ENCODE measurements around the gene XYLT1.

XYLT1 gene

DNA sequence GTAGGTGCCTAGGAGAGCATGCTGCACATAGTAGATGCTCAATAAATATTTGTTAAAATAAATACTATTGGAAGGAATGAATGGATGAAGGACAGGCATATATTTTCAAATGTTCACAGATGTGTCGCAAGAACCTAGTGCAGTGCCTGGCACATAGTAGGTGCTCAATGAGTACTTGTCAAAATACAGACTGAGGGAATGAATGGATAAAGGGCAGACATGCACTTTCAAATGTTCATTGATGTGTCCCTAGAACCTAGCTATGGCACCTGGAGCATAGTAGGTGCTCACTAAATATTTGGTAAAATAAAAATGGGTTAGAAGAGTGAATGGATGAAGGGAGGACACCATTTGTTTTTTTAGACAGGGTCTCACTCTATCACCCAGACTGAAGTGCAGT is 26.1 kb downstream of the XYLT1 start:
- ATAC-seq = no peak
- TF ChIP-seq ZNF70 (CRISPR knock-in tag; IDR thresholded peaks at IDR 0.05) (no peak), GLIS3 (CRISPR knock-in tag; IDR thresholded peaks at IDR 0.05) (no peak), ZNF565 (CRISPR knock-in tag; conservative IDR thresholded peaks at IDR 0.05; ENCODE audit: low read depth) (no peak), OSR1 (CRISPR knock-in tag; IDR thresholded peaks at IDR 0.05) (no peak), ZFP30 (CRISPR knock-in tag; IDR thresholded peaks at IDR 0.05) (no peak), TOX (CRISPR knock-in tag; IDR thresholded peaks at IDR 0.05; ENCODE audit: borderline replicate concordance) (no peak)
- TF ChIP-seq, protein P1, sequence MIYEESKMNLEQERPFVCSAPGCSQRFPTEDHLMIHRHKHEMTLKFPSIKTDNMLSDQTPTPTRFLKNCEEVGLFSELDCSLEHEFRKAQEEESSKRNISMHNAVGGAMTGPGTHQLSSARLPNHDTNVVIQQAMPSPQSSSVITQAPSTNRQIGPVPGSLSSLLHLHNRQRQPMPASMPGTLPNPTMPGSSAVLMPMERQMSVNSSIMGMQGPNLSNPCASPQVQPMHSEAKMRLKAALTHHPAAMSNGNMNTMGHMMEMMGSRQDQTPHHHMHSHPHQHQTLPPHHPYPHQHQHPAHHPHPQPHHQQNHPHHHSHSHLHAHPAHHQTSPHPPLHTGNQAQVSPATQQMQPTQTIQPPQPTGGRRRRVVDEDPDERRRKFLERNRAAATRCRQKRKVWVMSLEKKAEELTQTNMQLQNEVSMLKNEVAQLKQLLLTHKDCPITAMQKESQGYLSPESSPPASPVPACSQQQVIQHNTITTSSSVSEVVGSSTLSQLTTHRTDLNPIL (CRISPR knock-in tag; IDR thresholded peaks at IDR 0.05; ENCODE audit: low read depth) = no peak
- TF ChIP-seq, protein P2, sequence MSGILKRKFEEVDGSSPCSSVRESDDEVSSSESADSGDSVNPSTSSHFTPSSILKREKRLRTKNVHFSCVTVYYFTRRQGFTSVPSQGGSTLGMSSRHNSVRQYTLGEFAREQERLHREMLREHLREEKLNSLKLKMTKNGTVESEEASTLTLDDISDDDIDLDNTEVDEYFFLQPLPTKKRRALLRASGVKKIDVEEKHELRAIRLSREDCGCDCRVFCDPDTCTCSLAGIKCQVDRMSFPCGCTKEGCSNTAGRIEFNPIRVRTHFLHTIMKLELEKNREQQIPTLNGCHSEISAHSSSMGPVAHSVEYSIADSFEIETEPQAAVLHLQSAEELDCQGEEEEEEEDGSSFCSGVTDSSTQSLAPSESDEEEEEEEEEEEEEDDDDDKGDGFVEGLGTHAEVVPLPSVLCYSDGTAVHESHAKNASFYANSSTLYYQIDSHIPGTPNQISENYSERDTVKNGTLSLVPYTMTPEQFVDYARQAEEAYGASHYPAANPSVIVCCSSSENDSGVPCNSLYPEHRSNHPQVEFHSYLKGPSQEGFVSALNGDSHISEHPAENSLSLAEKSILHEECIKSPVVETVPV (CRISPR knock-in tag; IDR thresholded peaks at IDR 0.05) = no peak

DNA sequence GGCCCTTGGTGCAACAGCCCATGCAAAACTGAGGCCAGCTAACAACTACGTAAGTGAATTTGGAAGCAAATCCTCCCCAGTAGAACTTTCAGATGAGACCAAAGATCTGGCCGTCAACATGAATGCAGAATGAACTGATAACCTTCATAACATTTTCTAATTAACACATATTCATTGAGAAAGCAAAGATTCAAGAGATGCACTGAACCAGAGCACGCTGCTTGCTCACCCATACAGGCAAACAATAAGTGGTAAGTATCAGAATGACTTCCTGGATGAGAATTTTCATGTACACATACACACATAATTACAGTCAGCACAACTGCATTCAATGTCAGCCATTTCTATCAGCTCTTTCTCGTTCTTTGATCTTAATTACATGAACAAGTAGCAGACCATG is 30.6 kb downstream of the XYLT1 start:
- ATAC-seq = no peak
- TF ChIP-seq ZNF70 (CRISPR knock-in tag; IDR thresholded peaks at IDR 0.05) (no peak), ARNTL (CRISPR knock-in tag; IDR thresholded peaks at IDR 0.05; ENCODE audit: borderline replicate concordance, low read depth) (no peak), BACH2 (CRISPR knock-in tag; IDR thresholded peaks at IDR 0.05; ENCODE audit: borderline replicate concordance) (no peak), ZNF565 (CRISPR knock-in tag; conservative IDR thresholded peaks at IDR 0.05; ENCODE audit: low read depth) (no peak), PPARA (CRISPR knock-in tag; IDR thresholded peaks at IDR 0.05; ENCODE audit: borderline replicate concordance) (no peak), CSDC2 (CRISPR knock-in tag; IDR thresholded peaks at IDR 0.05) (no peak), TOX (CRISPR knock-in tag; IDR thresholded peaks at IDR 0.05; ENCODE audit: borderline replicate concordance) (no peak), ISL1 (CRISPR knock-in tag; IDR thresholded peaks at IDR 0.05) (no peak), ZNF8 (CRISPR knock-in tag; IDR thresholded peaks at IDR 0.05) (no peak), OSR1 (CRISPR knock-in tag; IDR thresholded peaks at IDR 0.05) (no peak), ZC3H10 (CRISPR knock-in tag; IDR thresholded peaks at IDR 0.05) (no peak), GLIS3 (CRISPR knock-in tag; IDR thresholded peaks at IDR 0.05) (no peak)
- TF ChIP-seq, protein P3, sequence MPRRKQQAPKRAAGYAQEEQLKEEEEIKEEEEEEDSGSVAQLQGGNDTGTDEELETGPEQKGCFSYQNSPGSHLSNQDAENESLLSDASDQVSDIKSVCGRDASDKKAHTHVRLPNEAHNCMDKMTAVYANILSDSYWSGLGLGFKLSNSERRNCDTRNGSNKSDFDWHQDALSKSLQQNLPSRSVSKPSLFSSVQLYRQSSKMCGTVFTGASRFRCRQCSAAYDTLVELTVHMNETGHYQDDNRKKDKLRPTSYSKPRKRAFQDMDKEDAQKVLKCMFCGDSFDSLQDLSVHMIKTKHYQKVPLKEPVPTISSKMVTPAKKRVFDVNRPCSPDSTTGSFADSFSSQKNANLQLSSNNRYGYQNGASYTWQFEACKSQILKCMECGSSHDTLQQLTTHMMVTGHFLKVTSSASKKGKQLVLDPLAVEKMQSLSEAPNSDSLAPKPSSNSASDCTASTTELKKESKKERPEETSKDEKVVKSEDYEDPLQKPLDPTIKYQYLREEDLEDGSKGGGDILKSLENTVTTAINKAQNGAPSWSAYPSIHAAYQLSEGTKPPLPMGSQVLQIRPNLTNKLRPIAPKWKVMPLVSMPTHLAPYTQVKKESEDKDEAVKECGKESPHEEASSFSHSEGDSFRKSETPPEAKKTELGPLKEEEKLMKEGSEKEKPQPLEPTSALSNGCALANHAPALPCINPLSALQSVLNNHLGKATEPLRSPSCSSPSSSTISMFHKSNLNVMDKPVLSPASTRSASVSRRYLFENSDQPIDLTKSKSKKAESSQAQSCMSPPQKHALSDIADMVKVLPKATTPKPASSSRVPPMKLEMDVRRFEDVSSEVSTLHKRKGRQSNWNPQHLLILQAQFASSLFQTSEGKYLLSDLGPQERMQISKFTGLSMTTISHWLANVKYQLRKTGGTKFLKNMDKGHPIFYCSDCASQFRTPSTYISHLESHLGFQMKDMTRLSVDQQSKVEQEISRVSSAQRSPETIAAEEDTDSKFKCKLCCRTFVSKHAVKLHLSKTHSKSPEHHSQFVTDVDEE (CRISPR knock-in tag; IDR thresholded peaks at IDR 0.05) = no peak
- TF ChIP-seq, protein P2 (CRISPR knock-in tag; IDR thresholded peaks at IDR 0.05) = no peak

DNA sequence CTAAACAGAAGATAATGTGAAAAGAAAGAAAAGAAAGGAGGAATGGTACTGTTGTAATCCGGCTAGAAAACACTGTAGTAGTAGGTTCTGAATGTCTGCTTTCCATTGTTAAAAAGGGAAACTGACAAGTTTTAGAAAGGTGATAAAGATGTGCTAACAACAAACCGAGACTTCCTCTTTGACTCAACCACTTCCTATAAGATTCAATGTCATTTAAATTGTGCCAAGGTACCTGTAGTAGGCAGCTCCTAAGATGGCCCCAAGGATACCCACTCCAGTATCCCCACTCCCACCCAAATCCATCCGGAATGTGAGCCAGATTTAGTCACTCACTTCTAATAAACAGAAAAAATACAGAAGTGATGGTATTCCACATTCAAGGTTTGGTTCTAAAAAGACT is 31.2 kb downstream of the XYLT1 start:
- TF ChIP-seq, protein P4, sequence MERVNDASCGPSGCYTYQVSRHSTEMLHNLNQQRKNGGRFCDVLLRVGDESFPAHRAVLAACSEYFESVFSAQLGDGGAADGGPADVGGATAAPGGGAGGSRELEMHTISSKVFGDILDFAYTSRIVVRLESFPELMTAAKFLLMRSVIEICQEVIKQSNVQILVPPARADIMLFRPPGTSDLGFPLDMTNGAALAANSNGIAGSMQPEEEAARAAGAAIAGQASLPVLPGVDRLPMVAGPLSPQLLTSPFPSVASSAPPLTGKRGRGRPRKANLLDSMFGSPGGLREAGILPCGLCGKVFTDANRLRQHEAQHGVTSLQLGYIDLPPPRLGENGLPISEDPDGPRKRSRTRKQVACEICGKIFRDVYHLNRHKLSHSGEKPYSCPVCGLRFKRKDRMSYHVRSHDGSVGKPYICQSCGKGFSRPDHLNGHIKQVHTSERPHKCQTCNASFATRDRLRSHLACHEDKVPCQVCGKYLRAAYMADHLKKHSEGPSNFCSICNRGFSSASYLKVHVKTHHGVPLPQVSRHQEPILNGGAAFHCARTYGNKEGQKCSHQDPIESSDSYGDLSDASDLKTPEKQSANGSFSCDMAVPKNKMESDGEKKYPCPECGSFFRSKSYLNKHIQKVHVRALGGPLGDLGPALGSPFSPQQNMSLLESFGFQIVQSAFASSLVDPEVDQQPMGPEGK (CRISPR knock-in tag; IDR thresholded peaks at IDR 0.05; ENCODE audit: borderline replicate concordance) = no peak
- TF ChIP-seq ESRRG (CRISPR knock-in tag; IDR thresholded peaks at IDR 0.05) (no peak), ZNF565 (CRISPR knock-in tag; conservative IDR thresholded peaks at IDR 0.05; ENCODE audit: low read depth) (no peak), ZFP3 (CRISPR knock-in tag; IDR thresholded peaks at IDR 0.05) (no peak), ZC3H10 (CRISPR knock-in tag; IDR thresholded peaks at IDR 0.05) (no peak), ZNF70 (CRISPR knock-in tag; IDR thresholded peaks at IDR 0.05) (no peak), SNAI2 (CRISPR knock-in tag; IDR thresholded peaks at IDR 0.05) (no peak), ISL1 (CRISPR knock-in tag; IDR thresholded peaks at IDR 0.05) (no peak), ARNTL (CRISPR knock-in tag; IDR thresholded peaks at IDR 0.05; ENCODE audit: borderline replicate concordance, low read depth) (no peak), OSR1 (CRISPR knock-in tag; IDR thresholded peaks at IDR 0.05) (no peak), CSDC2 (CRISPR knock-in tag; IDR thresholded peaks at IDR 0.05) (no peak), ZFP30 (CRISPR knock-in tag; IDR thresholded peaks at IDR 0.05) (no peak)
- TF ChIP-seq, protein P3 (CRISPR knock-in tag; IDR thresholded peaks at IDR 0.05) = no peak
- no peak for ATAC-seq
